Measurements from ENCODE around the gene UBASH3A.

UBASH3A gene

GRCh38 chr21:42453224-42453985 is 49.7 kb downstream of the UBASH3A start:
- DNase-seq (ENCODE audit: low read depth) = no peak
- TF ChIP-seq, protein P1, sequence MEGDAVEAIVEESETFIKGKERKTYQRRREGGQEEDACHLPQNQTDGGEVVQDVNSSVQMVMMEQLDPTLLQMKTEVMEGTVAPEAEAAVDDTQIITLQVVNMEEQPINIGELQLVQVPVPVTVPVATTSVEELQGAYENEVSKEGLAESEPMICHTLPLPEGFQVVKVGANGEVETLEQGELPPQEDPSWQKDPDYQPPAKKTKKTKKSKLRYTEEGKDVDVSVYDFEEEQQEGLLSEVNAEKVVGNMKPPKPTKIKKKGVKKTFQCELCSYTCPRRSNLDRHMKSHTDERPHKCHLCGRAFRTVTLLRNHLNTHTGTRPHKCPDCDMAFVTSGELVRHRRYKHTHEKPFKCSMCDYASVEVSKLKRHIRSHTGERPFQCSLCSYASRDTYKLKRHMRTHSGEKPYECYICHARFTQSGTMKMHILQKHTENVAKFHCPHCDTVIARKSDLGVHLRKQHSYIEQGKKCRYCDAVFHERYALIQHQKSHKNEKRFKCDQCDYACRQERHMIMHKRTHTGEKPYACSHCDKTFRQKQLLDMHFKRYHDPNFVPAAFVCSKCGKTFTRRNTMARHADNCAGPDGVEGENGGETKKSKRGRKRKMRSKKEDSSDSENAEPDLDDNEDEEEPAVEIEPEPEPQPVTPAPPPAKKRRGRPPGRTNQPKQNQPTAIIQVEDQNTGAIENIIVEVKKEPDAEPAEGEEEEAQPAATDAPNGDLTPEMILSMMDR (IDR thresholded peaks at IDR 0.05; ENCODE audit: low read depth, low read length, missing control alignments) = no peak
- no peak overlapping the region for H3K4me3 ChIP-seq (ENCODE audit: low read depth, low read length)

DNA sequence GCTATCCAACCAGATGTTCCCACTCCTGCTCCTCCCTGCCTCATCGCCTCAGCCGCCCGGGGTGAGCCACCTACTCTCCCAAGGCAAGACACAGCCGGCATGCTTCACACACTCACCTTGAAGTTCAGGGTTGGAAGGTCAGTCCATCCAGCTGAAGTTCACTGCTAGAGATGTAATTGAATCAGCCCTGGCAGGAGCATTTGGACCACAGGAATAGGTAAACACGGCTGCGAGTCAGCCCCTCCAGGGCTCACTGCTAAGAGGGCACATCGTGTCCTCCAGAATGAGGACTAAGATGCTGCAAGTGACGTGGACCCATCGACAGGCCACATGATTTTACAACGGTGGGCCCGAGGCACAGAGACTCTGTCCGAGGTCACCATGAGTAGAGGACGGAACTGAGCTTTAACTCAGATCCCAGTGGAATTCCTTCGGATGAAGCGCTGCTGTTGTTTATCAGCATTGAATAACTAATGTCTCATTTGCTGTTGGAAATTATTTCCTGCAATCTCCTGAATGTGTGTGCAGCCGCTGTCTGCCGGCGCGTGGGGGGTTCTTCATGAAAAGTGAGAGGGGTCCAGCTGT is 50.4 kb downstream of the UBASH3A start:
- no peak overlapping the region for H3K4me3 ChIP-seq (ENCODE audit: low read depth, low read length)
- DNase-seq (ENCODE audit: low read depth) = no peak
- TF ChIP-seq, protein P1 (IDR thresholded peaks at IDR 0.05; ENCODE audit: low read depth, low read length, missing control alignments) = no peak

DNA sequence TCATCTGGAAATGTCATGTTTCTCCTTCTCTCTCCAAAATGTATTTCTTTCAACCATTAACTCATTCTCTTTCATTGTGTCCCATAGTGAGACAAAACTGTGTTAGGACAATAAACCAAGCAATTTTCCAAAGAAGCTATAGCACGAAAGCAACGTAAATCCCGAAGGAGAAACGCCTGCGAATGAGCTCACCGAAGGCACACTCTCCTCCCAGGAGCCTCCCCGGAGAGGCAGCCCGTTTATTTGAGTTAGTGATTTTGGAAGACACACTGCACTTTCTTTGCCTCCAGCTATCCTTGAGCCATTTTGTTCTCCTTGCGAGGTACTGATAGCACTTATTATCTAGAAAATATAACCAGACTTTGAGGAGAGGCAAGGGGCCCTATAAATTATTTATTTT is 51.1 kb downstream of the UBASH3A start:
- H3K4me3 ChIP-seq (ENCODE audit: low read depth, low read length) = no peak overlapping the region
- TF ChIP-seq, protein P1 (IDR thresholded peaks at IDR 0.05; ENCODE audit: low read depth, low read length, missing control alignments) = no peak
- DNase-seq (ENCODE audit: low read depth) = no peak

DNA sequence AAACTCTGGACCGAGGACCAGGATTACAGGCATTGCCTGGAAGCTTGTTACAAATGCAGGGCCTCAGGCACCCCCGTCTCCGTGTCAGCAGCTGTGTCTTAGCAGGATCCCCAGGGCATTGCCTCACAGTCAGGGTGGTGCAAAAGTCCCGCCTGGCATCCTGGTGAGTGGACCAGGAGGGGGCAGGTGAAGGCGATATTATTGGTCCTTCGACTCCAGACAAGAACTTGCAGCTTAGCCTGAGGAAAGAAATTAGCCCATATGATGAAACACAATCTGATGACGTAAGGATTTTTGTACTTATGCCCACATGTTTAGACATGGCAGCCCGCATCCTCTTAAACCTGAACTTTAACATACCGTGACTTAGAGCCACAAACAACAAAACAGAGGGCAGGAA is 51.5 kb downstream of the UBASH3A start:
- TF ChIP-seq, protein P1 (IDR thresholded peaks at IDR 0.05; ENCODE audit: low read depth, low read length, missing control alignments) = no peak
- no peak for DNase-seq (ENCODE audit: low read depth)
- no peak overlapping the region for H3K4me3 ChIP-seq (ENCODE audit: low read depth, low read length)

DNA sequence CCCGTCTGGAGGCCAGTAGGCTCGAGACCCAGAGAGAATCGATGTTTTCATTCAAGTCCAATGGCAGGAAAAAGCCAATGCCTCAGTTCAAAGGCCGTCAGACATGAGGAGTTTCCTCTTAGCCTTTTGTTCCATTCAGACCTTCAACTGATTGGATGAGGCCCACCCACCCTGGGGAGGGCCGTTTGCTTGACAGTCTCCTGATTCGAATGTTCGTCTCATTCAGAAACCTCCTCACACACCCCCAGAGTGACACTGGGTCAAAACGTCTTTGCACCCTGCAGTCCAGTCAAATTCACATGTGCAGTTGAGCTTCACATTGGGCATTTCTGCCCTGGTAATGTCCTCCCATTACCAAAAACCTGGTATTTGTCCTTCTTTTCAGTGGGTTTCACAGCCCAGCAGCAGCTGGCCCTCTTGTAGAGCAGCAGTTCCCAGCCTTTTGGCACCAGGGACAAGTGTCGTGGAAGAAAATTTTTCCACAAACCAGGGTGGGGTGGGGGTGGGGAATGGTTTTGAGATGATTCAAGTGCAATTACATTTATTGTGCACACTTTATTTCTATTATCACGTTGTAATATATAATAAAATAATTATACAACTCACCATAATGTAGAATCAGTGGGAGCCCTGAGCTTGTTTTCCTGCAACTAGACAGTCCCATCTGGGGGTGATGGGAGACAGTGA is 52.2 kb downstream of the UBASH3A start:
- no peak overlapping the region for H3K4me3 ChIP-seq (ENCODE audit: low read depth, low read length)
- DNase-seq (ENCODE audit: low read depth) = no peak
- TF ChIP-seq, protein P1 (IDR thresholded peaks at IDR 0.05; ENCODE audit: low read depth, low read length, missing control alignments) = no peak

DNA sequence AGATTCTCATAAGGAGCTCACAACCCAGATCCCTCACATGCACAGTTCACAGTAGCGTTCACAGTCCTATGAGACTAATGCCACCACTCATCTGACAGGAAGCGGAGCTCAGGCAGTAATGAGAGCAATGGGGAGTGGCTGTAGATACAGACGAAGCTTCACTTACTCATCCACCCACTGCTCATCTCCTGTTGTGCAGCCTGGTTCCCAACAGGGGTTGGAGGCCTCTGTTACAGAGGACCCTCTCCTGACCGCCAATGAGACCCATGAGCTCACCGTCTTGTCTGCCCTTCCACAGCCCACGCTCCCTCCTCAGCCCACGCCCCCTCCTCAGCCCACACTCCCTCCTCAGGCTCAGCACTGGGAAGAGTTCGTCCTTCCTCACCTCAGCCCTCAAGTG is 52.8 kb downstream of the UBASH3A start:
- no peak for DNase-seq (ENCODE audit: low read depth)
- H3K4me3 ChIP-seq (ENCODE audit: low read depth, low read length) = no peak overlapping the region
- TF ChIP-seq, protein P1 (IDR thresholded peaks at IDR 0.05; ENCODE audit: low read depth, low read length, missing control alignments) = no peak
